ENCODE results near the gene USP35.

DNA sequence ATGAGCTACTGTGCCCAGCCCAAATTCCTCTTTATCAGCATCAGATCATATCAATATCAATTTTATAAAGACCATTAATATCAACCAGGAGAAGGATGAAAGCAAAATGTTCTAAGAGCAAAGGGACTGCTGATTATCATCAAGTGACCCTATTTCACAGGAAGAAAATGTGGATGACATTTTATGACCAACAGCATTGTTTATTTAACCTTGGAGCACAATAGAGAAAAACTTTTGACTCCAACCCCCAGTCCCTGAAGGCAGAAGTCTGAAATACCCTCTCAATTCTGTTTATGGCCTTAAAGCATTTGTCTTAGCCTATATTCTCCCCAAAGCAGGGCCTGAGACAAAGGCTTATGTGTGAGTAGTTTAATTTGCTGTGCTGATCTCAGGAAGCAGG lies 38.0 kb upstream of the USP35 start:
- TF ChIP-seq CREB1 (IDR thresholded peaks at IDR 0.05; ENCODE audit: low read depth) (no peak), FOXM1 (IDR thresholded peaks at IDR 0.05; ENCODE audit: borderline replicate concordance, low read depth) (no peak), EP300 (IDR thresholded peaks at IDR 0.05; ENCODE audit: borderline replicate concordance) (no peak), CEBPB (IDR thresholded peaks at IDR 0.05) (no peak), RAD21 (IDR thresholded peaks at IDR 0.05; ENCODE audit: low read depth) (no peak), EGR1 (IDR thresholded peaks at IDR 0.05) (no peak), USF1 (IDR thresholded peaks at IDR 0.05) (no peak), NFIC (IDR thresholded peaks at IDR 0.05) (no peak), TCF12 (IDR thresholded peaks at IDR 0.05; ENCODE audit: low read depth) (no peak)
- TF ChIP-seq, protein P1, sequence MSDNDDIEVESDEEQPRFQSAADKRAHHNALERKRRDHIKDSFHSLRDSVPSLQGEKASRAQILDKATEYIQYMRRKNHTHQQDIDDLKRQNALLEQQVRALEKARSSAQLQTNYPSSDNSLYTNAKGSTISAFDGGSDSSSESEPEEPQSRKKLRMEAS (IDR thresholded peaks at IDR 0.05) = no peak
- TF ChIP-seq, protein P2, sequence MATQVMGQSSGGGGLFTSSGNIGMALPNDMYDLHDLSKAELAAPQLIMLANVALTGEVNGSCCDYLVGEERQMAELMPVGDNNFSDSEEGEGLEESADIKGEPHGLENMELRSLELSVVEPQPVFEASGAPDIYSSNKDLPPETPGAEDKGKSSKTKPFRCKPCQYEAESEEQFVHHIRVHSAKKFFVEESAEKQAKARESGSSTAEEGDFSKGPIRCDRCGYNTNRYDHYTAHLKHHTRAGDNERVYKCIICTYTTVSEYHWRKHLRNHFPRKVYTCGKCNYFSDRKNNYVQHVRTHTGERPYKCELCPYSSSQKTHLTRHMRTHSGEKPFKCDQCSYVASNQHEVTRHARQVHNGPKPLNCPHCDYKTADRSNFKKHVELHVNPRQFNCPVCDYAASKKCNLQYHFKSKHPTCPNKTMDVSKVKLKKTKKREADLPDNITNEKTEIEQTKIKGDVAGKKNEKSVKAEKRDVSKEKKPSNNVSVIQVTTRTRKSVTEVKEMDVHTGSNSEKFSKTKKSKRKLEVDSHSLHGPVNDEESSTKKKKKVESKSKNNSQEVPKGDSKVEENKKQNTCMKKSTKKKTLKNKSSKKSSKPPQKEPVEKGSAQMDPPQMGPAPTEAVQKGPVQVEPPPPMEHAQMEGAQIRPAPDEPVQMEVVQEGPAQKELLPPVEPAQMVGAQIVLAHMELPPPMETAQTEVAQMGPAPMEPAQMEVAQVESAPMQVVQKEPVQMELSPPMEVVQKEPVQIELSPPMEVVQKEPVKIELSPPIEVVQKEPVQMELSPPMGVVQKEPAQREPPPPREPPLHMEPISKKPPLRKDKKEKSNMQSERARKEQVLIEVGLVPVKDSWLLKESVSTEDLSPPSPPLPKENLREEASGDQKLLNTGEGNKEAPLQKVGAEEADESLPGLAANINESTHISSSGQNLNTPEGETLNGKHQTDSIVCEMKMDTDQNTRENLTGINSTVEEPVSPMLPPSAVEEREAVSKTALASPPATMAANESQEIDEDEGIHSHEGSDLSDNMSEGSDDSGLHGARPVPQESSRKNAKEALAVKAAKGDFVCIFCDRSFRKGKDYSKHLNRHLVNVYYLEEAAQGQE (IDR thresholded peaks at IDR 0.05; ENCODE audit: low read depth) = no peak
